ENCODE results near the gene TMEM109.

DNA sequence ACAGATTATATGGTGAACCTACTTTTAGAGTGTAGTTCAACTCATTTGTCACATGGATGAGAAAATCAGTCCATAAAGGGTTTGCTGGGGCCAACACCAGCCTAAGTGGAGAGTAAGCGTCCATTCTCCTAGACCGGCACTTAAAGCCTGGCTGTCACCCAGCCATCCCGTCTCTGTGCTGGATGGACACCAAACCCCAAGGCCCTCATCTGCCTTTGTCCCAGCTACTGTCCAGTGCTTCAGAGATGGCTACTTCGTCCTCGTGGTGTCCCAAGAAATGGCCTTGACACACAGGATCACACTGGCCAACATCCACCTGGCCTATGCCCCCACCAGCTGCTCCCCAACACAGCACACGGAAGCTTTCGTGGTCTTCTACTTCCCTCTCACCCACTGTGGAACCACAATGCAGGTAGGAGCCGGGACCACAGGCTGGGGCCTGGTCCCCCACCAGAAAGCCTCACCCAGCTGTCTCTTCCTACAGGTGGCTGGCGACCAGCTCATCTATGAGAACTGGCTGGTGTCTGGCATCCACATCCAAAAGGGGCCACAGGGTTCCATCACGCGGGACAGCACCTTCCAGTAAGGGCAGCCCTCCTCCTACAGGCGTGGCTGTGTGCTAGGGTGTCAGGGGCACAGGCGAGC lies 43.1 kb upstream of the TMEM109 start:
- TF ChIP-seq, protein P1, sequence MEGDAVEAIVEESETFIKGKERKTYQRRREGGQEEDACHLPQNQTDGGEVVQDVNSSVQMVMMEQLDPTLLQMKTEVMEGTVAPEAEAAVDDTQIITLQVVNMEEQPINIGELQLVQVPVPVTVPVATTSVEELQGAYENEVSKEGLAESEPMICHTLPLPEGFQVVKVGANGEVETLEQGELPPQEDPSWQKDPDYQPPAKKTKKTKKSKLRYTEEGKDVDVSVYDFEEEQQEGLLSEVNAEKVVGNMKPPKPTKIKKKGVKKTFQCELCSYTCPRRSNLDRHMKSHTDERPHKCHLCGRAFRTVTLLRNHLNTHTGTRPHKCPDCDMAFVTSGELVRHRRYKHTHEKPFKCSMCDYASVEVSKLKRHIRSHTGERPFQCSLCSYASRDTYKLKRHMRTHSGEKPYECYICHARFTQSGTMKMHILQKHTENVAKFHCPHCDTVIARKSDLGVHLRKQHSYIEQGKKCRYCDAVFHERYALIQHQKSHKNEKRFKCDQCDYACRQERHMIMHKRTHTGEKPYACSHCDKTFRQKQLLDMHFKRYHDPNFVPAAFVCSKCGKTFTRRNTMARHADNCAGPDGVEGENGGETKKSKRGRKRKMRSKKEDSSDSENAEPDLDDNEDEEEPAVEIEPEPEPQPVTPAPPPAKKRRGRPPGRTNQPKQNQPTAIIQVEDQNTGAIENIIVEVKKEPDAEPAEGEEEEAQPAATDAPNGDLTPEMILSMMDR (IDR thresholded peaks at IDR 0.05), result no peak
- TF ChIP-seq POLR2AphosphoS5 (IDR thresholded peaks at IDR 0.05) (no peak), POLR2A (IDR thresholded peaks at IDR 0.05) (no peak), EP300 (IDR thresholded peaks at IDR 0.05) (no peak)
